ENCODE data around the gene CFLAR. TPM values are rescaled to one million over a fixed set of nuclear protein-coding genes. Genes with fewer than 3 reads are reported as not detected.
"Not testable (repeated sequence)": the region's sequence is repeated elsewhere in the genome, so short reads cannot be mapped to it uniquely, and the experiment has no call there.

Gene CFLAR
- polyA plus RNA-seq, 1 donor from 2014 or later = 104 TPM

- Mint-ChIP-seq H3K27me3 (no peaks in the 10 kb centered on the region), H3K4me3 (no peak overlapping the region), H3K4me1 (peaks cover 4 to 29% (median 25%) of the 10 kb centered on the region in 3 donors), H3K9me3 (peaks cover 0 to 1% (median 0%) of the 10 kb centered on the region in 3 donors), H3K36me3 (peaks cover 3% of the 10 kb centered on the region), H3K27ac (no peak overlapping the region)
Measured at GRCh38 chr2:201111096-201111495, 4.9 kb upstream of the CFLAR start.

- H3K27me3 Mint-ChIP-seq = no peaks in the 10 kb centered on the region
- peaks cover 3% of the 10 kb centered on the region for H3K36me3 Mint-ChIP-seq
- H3K4me3 Mint-ChIP-seq = peak overlapping the region; percentile 56 to 100 (median 97)
- peak overlapping the region in 1 of 3 donors; percentile 90 for H3K27ac Mint-ChIP-seq
- peaks cover 14 to 35% (median 31%) of the 10 kb centered on the region in 3 donors for H3K4me1 Mint-ChIP-seq
- no peaks in the 10 kb centered on the region for H3K9me3 Mint-ChIP-seq
Measured at GRCh38 chr2:201114350-201114749, 1.6 kb upstream of the CFLAR start.

GRCh38 chr2:201114846-201115245 is 1.1 kb upstream of the CFLAR start:
- peak overlapping the region; percentile 90 to 100 (median 100) for H3K27ac Mint-ChIP-seq

GRCh38 chr2:201116959-201117734 is 1.2 kb downstream of the CFLAR start:
- Mint-ChIP-seq H3K4me1 (peaks cover 17 to 45% (median 39%) of the 10 kb centered on the region in 3 donors), H3K36me3 (peaks cover 8% of the 10 kb centered on the region), H3K4me3 (peak overlapping the region; percentile 95 to 100 (median 100)), H3K9me3 (no peaks in the 10 kb centered on the region), H3K27me3 (no peaks in the 10 kb centered on the region), H3K27ac (peak overlapping the region; percentile 90 to 100 (median 100))

More at GRCh38 chr2:201114846-201115245, 1.1 kb upstream of the CFLAR start:
- Mint-ChIP-seq H3K4me3 (peak overlapping the region; percentile 56 to 100 (median 97)), H3K4me1 (peaks cover 14 to 35% (median 31%) of the 10 kb centered on the region in 3 donors), H3K36me3 (peaks cover 3% of the 10 kb centered on the region), H3K9me3 (no peaks in the 10 kb centered on the region), H3K27me3 (no peaks in the 10 kb centered on the region)

- peaks cover 10% of the 10 kb centered on the region for H3K36me3 Mint-ChIP-seq
- peak overlapping the region; percentile 95 to 100 (median 100) for H3K4me3 Mint-ChIP-seq
- H3K27me3 Mint-ChIP-seq, H3K9me3 Mint-ChIP-seq: not testable (repeated sequence)
- peak overlapping the region; percentile 90 to 100 (median 100) for H3K27ac Mint-ChIP-seq
- peaks cover 22 to 48% (median 43%) of the 10 kb centered on the region in 3 donors for H3K4me1 Mint-ChIP-seq
Measured at GRCh38 chr2:201117735-201118094, 1.8 kb downstream of the CFLAR start.

- peaks cover 10% of the 10 kb centered on the region for H3K36me3 Mint-ChIP-seq
- H3K27me3 Mint-ChIP-seq = no peaks in the 10 kb centered on the region
- peaks cover 23 to 51% (median 44%) of the 10 kb centered on the region in 3 donors for H3K4me1 Mint-ChIP-seq
- H3K4me3 Mint-ChIP-seq = peak overlapping the region; percentile 95 to 100 (median 100)
- H3K9me3 Mint-ChIP-seq = no peaks in the 10 kb centered on the region
- peak overlapping the region; percentile 90 to 100 (median 100) for H3K27ac Mint-ChIP-seq
Measured at GRCh38 chr2:201118121-201118960, 2.4 kb downstream of the CFLAR start.

GRCh38 chr2:201118961-201119854 is 3.2 kb downstream of the CFLAR start:
- H3K27ac Mint-ChIP-seq = peak overlapping the region; percentile 90 to 100 (median 100)
- H3K9me3 Mint-ChIP-seq = no peaks in the 10 kb centered on the region
- peaks cover 13% of the 10 kb centered on the region for H3K36me3 Mint-ChIP-seq
- peaks cover 30 to 53% (median 46%) of the 10 kb centered on the region in 3 donors for H3K4me1 Mint-ChIP-seq
- peak overlapping the region; percentile 95 to 100 (median 100) for H3K4me3 Mint-ChIP-seq
- no peaks in the 10 kb centered on the region for H3K27me3 Mint-ChIP-seq

GRCh38 chr2:201122276-201122675 is 6.3 kb downstream of the CFLAR start:
- peak overlapping the region; percentile 76 to 100 (median 95) for H3K4me3 Mint-ChIP-seq
- H3K9me3 Mint-ChIP-seq = no peaks in the 10 kb centered on the region
- H3K27me3 Mint-ChIP-seq = peaks cover 2% of the 10 kb centered on the region
- peaks cover 13% of the 10 kb centered on the region for H3K36me3 Mint-ChIP-seq
- peaks cover 52 to 66% (median 59%) of the 10 kb centered on the region in 3 donors for H3K4me1 Mint-ChIP-seq
- peak overlapping the region; percentile 90 to 100 (median 100) for H3K27ac Mint-ChIP-seq

GRCh38 chr2:201126308-201127151 is 10.6 kb downstream of the CFLAR start:
- Mint-ChIP-seq H3K36me3 (peaks cover 17% of the 10 kb centered on the region), H3K4me3 (peak overlapping the region; percentile 75 to 100 (median 88)), H3K27me3 (peaks cover 2% of the 10 kb centered on the region), H3K4me1 (peaks cover 69 to 83% (median 80%) of the 10 kb centered on the region in 3 donors), H3K9me3 (no peaks in the 10 kb centered on the region), H3K27ac (peak overlapping the region; percentile 90 to 100 (median 100))

- Mint-ChIP-seq H3K36me3 (peaks cover 14% of the 10 kb centered on the region), H3K4me3 (peak overlapping the region; percentile 75 to 100 (median 88)), H3K27me3 (peaks cover 2% of the 10 kb centered on the region), H3K27ac (peak overlapping the region; percentile 90 to 100 (median 100)), H3K9me3 (no peaks in the 10 kb centered on the region), H3K4me1 (peaks cover 66 to 83% (median 79%) of the 10 kb centered on the region in 3 donors)
Measured at GRCh38 chr2:201127152-201127511, 11.2 kb downstream of the CFLAR start.

- H3K9me3 Mint-ChIP-seq = no peaks in the 10 kb centered on the region
- peak overlapping the region; percentile 75 to 100 (median 88) for H3K4me3 Mint-ChIP-seq
Measured at GRCh38 chr2:201127570-201127969, 11.6 kb downstream of the CFLAR start.

GRCh38 chr2:201128033-201128432 is 12.1 kb downstream of the CFLAR start:
- Mint-ChIP-seq H3K27ac (peak overlapping the region; percentile 90 to 100 (median 100)), H3K4me3 (peak overlapping the region in 1 of 4 donors; percentile 100), H3K27me3 (peaks cover 2% of the 10 kb centered on the region), H3K4me1 (peaks cover 69 to 82% (median 80%) of the 10 kb centered on the region in 3 donors), H3K36me3 (peaks cover 17% of the 10 kb centered on the region), H3K9me3 (no peaks in the 10 kb centered on the region)

More at GRCh38 chr2:201127570-201127969, 11.6 kb downstream of the CFLAR start:
- peaks cover 13% of the 10 kb centered on the region for H3K36me3 Mint-ChIP-seq
- peaks cover 66 to 82% (median 79%) of the 10 kb centered on the region in 3 donors for H3K4me1 Mint-ChIP-seq
- peaks cover 2% of the 10 kb centered on the region for H3K27me3 Mint-ChIP-seq
- peak overlapping the region; percentile 90 to 100 (median 100) for H3K27ac Mint-ChIP-seq

GRCh38 chr2:201128933-201129505 is 13.1 kb downstream of the CFLAR start:
- Mint-ChIP-seq H3K27me3 (peaks cover 2% of the 10 kb centered on the region), H3K27ac (peak overlapping the region; percentile 67 to 94 (median 93)), H3K9me3 (no peaks in the 10 kb centered on the region), H3K4me3 (peak overlapping the region; percentile 57 to 88 (median 71)), H3K4me1 (peaks cover 64 to 77% (median 77%) of the 10 kb centered on the region in 3 donors), H3K36me3 (peaks cover 18% of the 10 kb centered on the region)
